Measurements from ENCODE around the gene ACOT12.
A peak's percentile ranks its signal among the peaks of the same experiment; 100 is the strongest.

ACOT12 gene

GRCh38 chr5:81426359-81427030 is 32.6 kb upstream of the ACOT12 start:
- DNase-seq (ENCODE audit: low read depth): no peak
- no peak for TF ChIP-seq CTCF (conservative IDR thresholded peaks at IDR 0.05; ENCODE audit: low read depth, low read length)
- H3K4me3 ChIP-seq (ENCODE audit: low read length): no peak overlapping the region

GRCh38 chr5:81425569-81425968 is 31.6 kb upstream of the ACOT12 start:
- no peak for DNase-seq (ENCODE audit: low read depth)
- no peak overlapping the region for H3K4me3 ChIP-seq (ENCODE audit: low read length)
- TF ChIP-seq CTCF (conservative IDR thresholded peaks at IDR 0.05; ENCODE audit: low read depth, low read length): peak; percentile 46

DNA sequence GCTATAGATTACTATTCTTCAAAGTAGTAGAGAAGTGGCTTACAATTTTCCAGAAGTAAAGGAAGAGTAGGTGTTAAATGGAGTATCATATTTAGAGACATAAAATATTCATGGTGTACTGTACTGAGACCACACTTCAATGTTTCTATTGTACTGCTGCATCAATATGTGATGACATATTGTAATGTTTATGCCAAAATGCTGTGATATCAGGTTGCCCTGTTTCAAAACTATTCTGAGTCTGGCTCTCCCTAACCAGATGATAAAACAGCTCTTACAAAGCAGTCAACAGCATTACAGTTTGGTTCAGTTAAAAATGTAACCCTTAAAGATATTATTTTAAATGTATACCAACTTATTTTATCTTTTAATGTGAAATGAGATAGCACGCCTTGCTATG is 30.8 kb upstream of the ACOT12 start:
- DNase-seq (ENCODE audit: low read depth): no peak
- TF ChIP-seq CTCF (conservative IDR thresholded peaks at IDR 0.05; ENCODE audit: low read depth, low read length): no peak
- no peak overlapping the region for H3K4me3 ChIP-seq (ENCODE audit: low read length)

GRCh38 chr5:81422671-81423070 is 28.7 kb upstream of the ACOT12 start:
- H3K4me3 ChIP-seq (ENCODE audit: low read length): no peak overlapping the region
- TF ChIP-seq CTCF (conservative IDR thresholded peaks at IDR 0.05; ENCODE audit: low read depth, low read length): no peak
- no peak for DNase-seq (ENCODE audit: low read depth)

GRCh38 chr5:81420039-81420667 is 26.2 kb upstream of the ACOT12 start:
- DNase-seq (ENCODE audit: low read depth): peak; percentile 50
- no peak overlapping the region for H3K4me3 ChIP-seq (ENCODE audit: low read length)
- no peak for TF ChIP-seq CTCF (conservative IDR thresholded peaks at IDR 0.05; ENCODE audit: low read depth, low read length)

GRCh38 chr5:81418606-81419005 is 24.7 kb upstream of the ACOT12 start:
- H3K4me3 ChIP-seq (ENCODE audit: low read length): no peak overlapping the region
- DNase-seq (ENCODE audit: low read depth): no peak
- no peak for TF ChIP-seq CTCF (conservative IDR thresholded peaks at IDR 0.05; ENCODE audit: low read depth, low read length)

GRCh38 chr5:81417052-81417451 is 23.1 kb upstream of the ACOT12 start:
- TF ChIP-seq CTCF (conservative IDR thresholded peaks at IDR 0.05; ENCODE audit: low read depth, low read length): no peak
- H3K4me3 ChIP-seq (ENCODE audit: low read length): no peak overlapping the region
- no peak for DNase-seq (ENCODE audit: low read depth)
